ENCODE results near the gene GUCA2A. TPM values are rescaled to one million over a fixed set of nuclear protein-coding genes. Genes with fewer than 3 reads are reported as not detected.

GUCA2A gene
- total RNA-seq, 1 experiment from 2014 or later = not detected

- H3K4me2 ChIP-seq = no peak overlapping the region
- H3K79me2 ChIP-seq (ENCODE audit: low read depth) = no peaks in the 10 kb centered on the region
- no peaks in the 10 kb centered on the region for H4K20me1 ChIP-seq (ENCODE audit: insufficient read depth)
- peaks cover 15% of the 10 kb centered on the region for H3F3A ChIP-seq (ENCODE audit: insufficient read depth, low read depth)
- H3K27me3 ChIP-seq (ENCODE audit: insufficient read depth, low read depth) = no peaks in the 10 kb centered on the region
- no peak overlapping the region for H3K4me3 ChIP-seq
- H3K36me3 ChIP-seq (ENCODE audit: low read depth) = no peaks in the 10 kb centered on the region
- DNase-seq = no peak
- no peak overlapping the region for H3K27ac ChIP-seq
- intact Hi-C loops (cut with micrococcal nuclease; ENCODE audit: unreplicated experiment) = loop anchor here (10.0 kb wide), 1 partner anchor 497 kb away; no protein-coding TSS in a partner anchor
- TF ChIP-seq EZH2 (IDR thresholded peaks at IDR 0.05; ENCODE audit: low read depth) (no peak), CTCF (conservative IDR thresholded peaks at IDR 0.05) (no peak)
- ChIA-PET CTCF (no interaction called here), POLR2A (ENCODE audit: unreplicated experiment) (no interaction called here)
- peaks cover 25% of the 10 kb centered on the region for H3K4me1 ChIP-seq (replicated peaks; ENCODE audit: insufficient read depth)
- no TSS peak for BruUV-seq (replicated peaks)
- no peaks in the 10 kb centered on the region for H3K9me3 ChIP-seq (ENCODE audit: insufficient read depth, low read depth)
- H3K9me2 ChIP-seq (ENCODE audit: insufficient read depth) = no peaks in the 10 kb centered on the region
- no peak overlapping the region for H2AFZ ChIP-seq
Observed at GRCh38 chr1:42162181-42162580, 2.4 kb downstream of the GUCA2A start.

GRCh38 chr1:42158189-42158588 lies 6.4 kb downstream of the GUCA2A start:
- POLR2A ChIA-PET (ENCODE audit: unreplicated experiment) = no interaction called here
- H3K79me2 ChIP-seq (ENCODE audit: low read depth) = no peaks in the 10 kb centered on the region
- H3K27ac ChIP-seq = no peak overlapping the region
- no peak overlapping the region for H3K4me3 ChIP-seq
- no peak overlapping the region for H3K4me2 ChIP-seq
- no peaks in the 10 kb centered on the region for H3F3A ChIP-seq (ENCODE audit: insufficient read depth, low read depth)
- no peak overlapping the region for H2AFZ ChIP-seq
- no peaks in the 10 kb centered on the region for H3K9me3 ChIP-seq (ENCODE audit: insufficient read depth, low read depth)
- no peaks in the 10 kb centered on the region for H3K36me3 ChIP-seq (ENCODE audit: low read depth)
- BruUV-seq (replicated peaks) = no TSS peak
- no peak for DNase-seq
- intact Hi-C loops (cut with micrococcal nuclease; ENCODE audit: unreplicated experiment) = no loop called here
- no peaks in the 10 kb centered on the region for H3K4me1 ChIP-seq (replicated peaks; ENCODE audit: insufficient read depth)
- no peaks in the 10 kb centered on the region for H3K27me3 ChIP-seq (ENCODE audit: insufficient read depth, low read depth)
- CTCF ChIA-PET = no interaction called here
- no peak for TF ChIP-seq CTCF (conservative IDR thresholded peaks at IDR 0.05)
- H4K20me1 ChIP-seq (ENCODE audit: insufficient read depth) = no peaks in the 10 kb centered on the region
- no peaks in the 10 kb centered on the region for H3K9me2 ChIP-seq (ENCODE audit: insufficient read depth)

- no peak for DNase-seq
- Histone ChIP-seq H3K4me1 (replicated peaks; ENCODE audit: insufficient read depth) (peaks cover 1% of the 10 kb centered on the region), H3K27me3 (ENCODE audit: insufficient read depth, low read depth) (no peaks in the 10 kb centered on the region), H3K4me2 (no peak overlapping the region), H3K27ac (no peak overlapping the region), H3K9me3 (ENCODE audit: insufficient read depth, low read depth) (no peaks in the 10 kb centered on the region), H2AFZ (no peak overlapping the region), H3K4me3 (no peak overlapping the region), H3F3A (ENCODE audit: insufficient read depth, low read depth) (peaks cover under 1% of the 10 kb centered on the region; the same call in 1 of the 2 replicates), H4K20me1 (ENCODE audit: insufficient read depth) (no peaks in the 10 kb centered on the region), H3K36me3 (ENCODE audit: low read depth) (no peaks in the 10 kb centered on the region), H3K9me2 (ENCODE audit: insufficient read depth) (no peaks in the 10 kb centered on the region), H3K79me2 (ENCODE audit: low read depth) (no peaks in the 10 kb centered on the region)
- CTCF ChIA-PET = no interaction called here
- POLR2A ChIA-PET (ENCODE audit: unreplicated experiment) = no interaction called here
- BruUV-seq (replicated peaks) = no TSS peak
- intact Hi-C loops (cut with micrococcal nuclease; ENCODE audit: unreplicated experiment) = no loop called here
- TF ChIP-seq EZH2 (IDR thresholded peaks at IDR 0.05; ENCODE audit: low read depth) (no peak), CTCF (conservative IDR thresholded peaks at IDR 0.05) (no peak)
Observed at GRCh38 chr1:42157667-42158066, 6.9 kb downstream of the GUCA2A start.

Data from PC-9 (cell line).